Loucy (cell line): ENCODE measurements around the gene EXOC2.

Source experiments
- H2AFZ ChIP-seq: fragments of 200-600 bp; sonication (generic); 2 replicates; pipeline ENCODE4 v1.6.0; 2016; ENCODE audit warnings: antibody characterized with exemption, mild to moderate bottlenecking, low read length, moderate library complexity
- H3F3A ChIP-seq: fragments of 200-600 bp; 2 replicates; pipeline ENCODE4 v1.6.0; 2016; ENCODE audit warnings: antibody characterized with exemption, low read depth, mild to moderate bottlenecking
- H3K27me3 ChIP-seq: fragments of 200-600 bp; sonication (generic); 2 replicates; pipeline ENCODE4 v1.6.1; 2014; ENCODE audit warnings: low read length, mild to moderate bottlenecking; ENCODE audit not compliant: insufficient read depth, poor library complexity, severe bottlenecking
- H3K36me3 ChIP-seq: fragments of 200-600 bp; sonication (generic); 2 replicates; pipeline ENCODE4 v1.6.1; 2016; ENCODE audit warnings: low read length; ENCODE audit not compliant: insufficient read depth
- H3K4me1 ChIP-seq: fragments of 200-600 bp; sonication (generic); 2 replicates; pipeline ENCODE4 v1.5.1; 2014; ENCODE audit warnings: low read length, mild to moderate bottlenecking; ENCODE audit not compliant: insufficient read depth, poor library complexity, severe bottlenecking
- H3K4me2 ChIP-seq: fragments of 200-600 bp; sonication (generic); 2 replicates; pipeline ENCODE4 v1.6.0; 2014; ENCODE audit warnings: antibody characterized with exemption, low read length, low read depth, mild to moderate bottlenecking; ENCODE audit not compliant: poor library complexity, severe bottlenecking
- H3K4me3 ChIP-seq: fragments of 200-600 bp; sonication (generic); 2 replicates; pipeline ENCODE4 v1.5.1; 2014; ENCODE audit warnings: low read length, mild to moderate bottlenecking, mixed read lengths; ENCODE audit not compliant: poor library complexity, severe bottlenecking
- H3K79me2 ChIP-seq: fragments of 200-600 bp; sonication (generic); 2 replicates; pipeline ENCODE4 v1.6.1; 2014; ENCODE audit warnings: low read length; ENCODE audit not compliant: insufficient read depth
- H3K9ac ChIP-seq: fragments of 200-600 bp; sonication (generic); 2 replicates; pipeline ENCODE4 v1.6.0; 2014; ENCODE audit warnings: mild to moderate bottlenecking, low read depth, low read length, moderate library complexity; ENCODE audit not compliant: poor library complexity, severe bottlenecking
- H3K9me2 ChIP-seq: fragments of 200-600 bp; sonication (generic); replicated peaks from 2 replicates; pipeline ENCODE4 v1.6.1; 2016; ENCODE audit warnings: low read depth, low read length, mixed read lengths
- H3K9me3 ChIP-seq: fragments of 200-600 bp; sonication (generic); 2 replicates; pipeline ENCODE4 v1.6.1; 2014; ENCODE audit warnings: mild to moderate bottlenecking, antibody characterized with exemption, low read length, low read depth; ENCODE audit not compliant: insufficient read depth
- H4K20me1 ChIP-seq: fragments of 200-600 bp; sonication (generic); 2 replicates; pipeline ENCODE4 v1.6.0; 2014; ENCODE audit warnings: antibody characterized with exemption, low read length, mild to moderate bottlenecking; ENCODE audit not compliant: insufficient read depth, poor library complexity, severe bottlenecking
- EZH2phosphoT487 ChIP-seq: fragments of 200-600 bp; IDR thresholded peaks from 2 replicates; pipeline ENCODE4 v1.6.1; 2018; ENCODE audit warnings: antibody characterized with exemption, mild to moderate bottlenecking, moderate library complexity, borderline replicate concordance
- TF ChIP-seq, protein P1 (sequence below): fragments of 200-600 bp; sonication (generic); conservative IDR thresholded peaks from 2 replicates; pipeline ENCODE4 v1.5.1; 2014; ENCODE audit warnings: mild to moderate bottlenecking, antibody characterized with exemption, low read length

Gene EXOC2

DNA sequence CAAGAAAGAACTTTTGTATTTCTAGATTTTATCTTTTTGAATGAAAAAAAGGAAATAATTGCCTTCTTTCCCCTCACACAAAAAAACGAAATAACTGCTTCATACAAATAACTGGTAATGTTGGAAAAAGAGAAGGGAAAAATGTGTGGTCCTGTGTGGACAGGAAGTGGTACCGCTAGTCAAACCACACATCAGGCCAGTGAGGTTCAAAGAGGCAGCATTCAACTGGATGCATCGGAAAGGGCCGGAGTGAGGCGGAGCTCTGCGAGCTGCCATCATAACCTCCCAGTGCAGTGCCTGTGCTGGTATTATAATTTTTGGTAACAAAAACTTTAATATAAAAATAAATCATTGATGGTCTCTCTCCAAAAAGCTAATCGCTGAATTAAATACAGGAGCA, 190.2 kb downstream of the EXOC2 start:
- TF ChIP-seq, protein P1, sequence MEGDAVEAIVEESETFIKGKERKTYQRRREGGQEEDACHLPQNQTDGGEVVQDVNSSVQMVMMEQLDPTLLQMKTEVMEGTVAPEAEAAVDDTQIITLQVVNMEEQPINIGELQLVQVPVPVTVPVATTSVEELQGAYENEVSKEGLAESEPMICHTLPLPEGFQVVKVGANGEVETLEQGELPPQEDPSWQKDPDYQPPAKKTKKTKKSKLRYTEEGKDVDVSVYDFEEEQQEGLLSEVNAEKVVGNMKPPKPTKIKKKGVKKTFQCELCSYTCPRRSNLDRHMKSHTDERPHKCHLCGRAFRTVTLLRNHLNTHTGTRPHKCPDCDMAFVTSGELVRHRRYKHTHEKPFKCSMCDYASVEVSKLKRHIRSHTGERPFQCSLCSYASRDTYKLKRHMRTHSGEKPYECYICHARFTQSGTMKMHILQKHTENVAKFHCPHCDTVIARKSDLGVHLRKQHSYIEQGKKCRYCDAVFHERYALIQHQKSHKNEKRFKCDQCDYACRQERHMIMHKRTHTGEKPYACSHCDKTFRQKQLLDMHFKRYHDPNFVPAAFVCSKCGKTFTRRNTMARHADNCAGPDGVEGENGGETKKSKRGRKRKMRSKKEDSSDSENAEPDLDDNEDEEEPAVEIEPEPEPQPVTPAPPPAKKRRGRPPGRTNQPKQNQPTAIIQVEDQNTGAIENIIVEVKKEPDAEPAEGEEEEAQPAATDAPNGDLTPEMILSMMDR, result no peak
- no peak for TF ChIP-seq EZH2phosphoT487
- H3K36me3 ChIP-seq, result no peaks in the 10 kb centered on the region
- no peak overlapping the region for H3K4me3 ChIP-seq
- H4K20me1 ChIP-seq, result no peaks in the 10 kb centered on the region
- no peaks in the 10 kb centered on the region for H3K27me3 ChIP-seq
- no peak overlapping the region for H2AFZ ChIP-seq
- H3K4me1 ChIP-seq, result peaks cover 52% of the 10 kb centered on the region
- no peaks in the 10 kb centered on the region for H3K9me2 ChIP-seq
- H3F3A ChIP-seq, result no peaks in the 10 kb centered on the region; the same call in 1 of the 2 replicates
- H3K79me2 ChIP-seq, result no peaks in the 10 kb centered on the region
- no peak overlapping the region for H3K9ac ChIP-seq
- H3K4me2 ChIP-seq, result no peak overlapping the region
- no peaks in the 10 kb centered on the region for H3K9me3 ChIP-seq

DNA sequence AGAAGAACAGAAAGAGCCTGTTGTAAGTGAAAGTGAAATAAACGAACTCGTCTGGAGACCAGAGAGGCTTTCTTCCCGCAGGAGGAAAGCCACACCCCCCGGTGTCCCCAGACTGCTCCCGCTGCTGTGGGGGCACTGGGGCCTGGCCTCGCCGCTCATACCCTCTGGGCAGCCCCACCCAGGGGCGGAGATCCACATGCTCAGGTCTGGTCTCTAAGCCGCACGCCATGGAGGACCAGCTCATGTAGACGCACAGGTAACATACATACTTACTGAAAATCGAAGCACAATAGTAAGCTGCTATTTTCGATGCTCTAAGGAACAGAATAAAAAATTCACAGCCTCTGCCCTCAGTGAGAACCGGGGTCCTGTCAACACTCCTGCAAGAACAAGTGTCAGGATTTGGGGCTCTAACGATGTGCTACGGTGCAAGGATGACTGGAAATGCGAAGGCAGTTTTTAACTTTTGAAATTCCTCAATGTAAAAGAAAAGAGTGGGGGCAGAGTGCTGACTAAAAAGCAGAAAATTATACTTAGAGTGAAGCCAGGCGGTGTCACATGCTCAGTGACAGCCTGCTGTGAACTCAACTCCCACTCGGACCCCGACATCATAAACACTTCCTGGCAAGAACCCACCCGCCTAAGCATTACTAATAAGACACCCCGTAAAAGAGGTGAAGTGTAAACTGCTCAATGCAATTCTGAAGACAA, 190.9 kb downstream of the EXOC2 start:
- Histone ChIP-seq H3K4me1 (peaks cover 52% of the 10 kb centered on the region), H3K79me2 (no peaks in the 10 kb centered on the region), H3K4me3 (peak overlapping the region; percentile 39), H3K9me3 (no peaks in the 10 kb centered on the region), H4K20me1 (no peaks in the 10 kb centered on the region), H3K9ac (peak overlapping the region; percentile 10), H3K36me3 (no peaks in the 10 kb centered on the region), H3F3A (no peaks in the 10 kb centered on the region; the same call in 1 of the 2 replicates), H3K27me3 (no peaks in the 10 kb centered on the region), H2AFZ (no peak overlapping the region), H3K4me2 (peak overlapping the region; percentile 57), H3K9me2 (no peaks in the 10 kb centered on the region)
- no peak for TF ChIP-seq EZH2phosphoT487
- TF ChIP-seq, protein P1, result no peak

DNA sequence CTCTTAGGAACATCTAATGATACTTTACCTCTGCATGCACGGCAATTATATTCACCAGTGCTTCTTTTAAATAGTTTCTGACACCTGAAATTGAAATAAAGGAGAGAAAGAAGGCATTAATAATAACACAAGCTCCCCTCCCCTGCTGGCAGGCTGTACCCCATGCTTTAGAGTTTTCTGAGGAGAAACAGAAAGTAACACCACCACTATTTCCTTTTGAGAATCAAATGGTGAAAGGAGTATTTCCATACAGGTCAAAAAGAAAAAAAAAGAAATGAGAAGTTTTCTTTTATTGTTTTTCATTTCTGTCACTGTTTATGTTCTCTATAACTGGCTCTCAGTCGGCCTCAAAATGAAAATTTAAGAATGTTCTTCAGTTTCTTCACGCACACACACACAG, 193.3 kb downstream of the EXOC2 start:
- Histone ChIP-seq H3F3A (no peaks in the 10 kb centered on the region; the same call in 1 of the 2 replicates), H3K36me3 (no peaks in the 10 kb centered on the region; the same call in 1 of the 2 replicates), H2AFZ (no peak overlapping the region), H4K20me1 (no peaks in the 10 kb centered on the region), H3K79me2 (no peaks in the 10 kb centered on the region), H3K27me3 (no peaks in the 10 kb centered on the region), H3K9me3 (no peaks in the 10 kb centered on the region), H3K9ac (peak overlapping the region; percentile 5), H3K4me3 (peak overlapping the region; percentile 27), H3K4me2 (peak overlapping the region; percentile 61), H3K9me2 (no peaks in the 10 kb centered on the region), H3K4me1 (peaks cover 43% of the 10 kb centered on the region)
- TF ChIP-seq, protein P1, result 0 out of 2 replicates have a peak, but pooled peaks have one; percentile 16
- TF ChIP-seq EZH2phosphoT487, result no peak
